GM21786 (cell line): ENCODE data around the gene DNAJB8.

ENCODE experiments used
- ATAC-seq: cut with Tn5 transposase; IDR thresholded peaks from one replicate; pipeline ENCODE4 v1.9.1; 2021; ENCODE audit not compliant: unreplicated experiment

DNAJB8 gene

GRCh38 chr3:128413413-128414205 is 53.1 kb downstream of the DNAJB8 start:
- no peak for ATAC-seq

GRCh38 chr3:128413003-128413370 is 53.7 kb downstream of the DNAJB8 start:
- ATAC-seq = no peak
